Brain microvascular endothelial cell (primary cell): ENCODE data around the gene EVI2B.
"Not testable (repeated sequence)": the region's sequence is repeated elsewhere in the genome, so short reads cannot be mapped to it uniquely, and the experiment has no call there.

Experiments used
- DNase-seq: peaks from one replicate; pipeline ENCODE4 v3.0.0-alpha.2; 2020
- H3K27ac ChIP-seq: fragments of 250-450 bp; sonication (Bioruptor Pico); 2 replicates; pipeline ENCODE4 v1.5.1; 2020; ENCODE audit warnings: mild to moderate bottlenecking, moderate library complexity
- H3K27me3 ChIP-seq: fragments of 250-450 bp; sonication (Bioruptor Pico); replicated peaks from 2 replicates; pipeline ENCODE4 v1.5.1; 2020; ENCODE audit warnings: mild to moderate bottlenecking
- H3K36me3 ChIP-seq: fragments of 250-450 bp; sonication (Bioruptor Pico); replicated peaks from 2 replicates; pipeline ENCODE4 v1.5.1; 2020; ENCODE audit warnings: mild to moderate bottlenecking
- H3K4me3 ChIP-seq: 2 replicates; pipeline ENCODE4 v1.5.1; 2011; ENCODE audit warnings: low read depth, mild to moderate bottlenecking, control low read depth, low read length, moderate library complexity
- in situ Hi-C: cut with HindIII; loops from 2 replicates; pipeline ENCODE4 v1.10.0; 2017; ENCODE audit warnings: low sequenced_read_pairs, low pct_ligation_motif_present
- TF ChIP-seq, protein P1 (sequence below): IDR thresholded peaks from 2 replicates; pipeline ENCODE4 v1.5.1; 2011; ENCODE audit warnings: low read depth, mild to moderate bottlenecking, moderate library complexity, low read length, control low read depth, inconsistent platforms; ENCODE audit errors: missing control alignments

EVI2B gene

GRCh38 chr17:31314782-31315100 is 887 bp upstream of the EVI2B start:
- H3K36me3 ChIP-seq, result no peaks in the 10 kb centered on the region
- H3K4me3 ChIP-seq, result no peak overlapping the region
- in situ Hi-C loops, result no loop called here
- no peak for DNase-seq
- TF ChIP-seq, protein P1, sequence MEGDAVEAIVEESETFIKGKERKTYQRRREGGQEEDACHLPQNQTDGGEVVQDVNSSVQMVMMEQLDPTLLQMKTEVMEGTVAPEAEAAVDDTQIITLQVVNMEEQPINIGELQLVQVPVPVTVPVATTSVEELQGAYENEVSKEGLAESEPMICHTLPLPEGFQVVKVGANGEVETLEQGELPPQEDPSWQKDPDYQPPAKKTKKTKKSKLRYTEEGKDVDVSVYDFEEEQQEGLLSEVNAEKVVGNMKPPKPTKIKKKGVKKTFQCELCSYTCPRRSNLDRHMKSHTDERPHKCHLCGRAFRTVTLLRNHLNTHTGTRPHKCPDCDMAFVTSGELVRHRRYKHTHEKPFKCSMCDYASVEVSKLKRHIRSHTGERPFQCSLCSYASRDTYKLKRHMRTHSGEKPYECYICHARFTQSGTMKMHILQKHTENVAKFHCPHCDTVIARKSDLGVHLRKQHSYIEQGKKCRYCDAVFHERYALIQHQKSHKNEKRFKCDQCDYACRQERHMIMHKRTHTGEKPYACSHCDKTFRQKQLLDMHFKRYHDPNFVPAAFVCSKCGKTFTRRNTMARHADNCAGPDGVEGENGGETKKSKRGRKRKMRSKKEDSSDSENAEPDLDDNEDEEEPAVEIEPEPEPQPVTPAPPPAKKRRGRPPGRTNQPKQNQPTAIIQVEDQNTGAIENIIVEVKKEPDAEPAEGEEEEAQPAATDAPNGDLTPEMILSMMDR, result no peak
- H3K27me3 ChIP-seq, result no peaks in the 10 kb centered on the region
- peak overlapping the region; percentile 2 for H3K27ac ChIP-seq

DNA sequence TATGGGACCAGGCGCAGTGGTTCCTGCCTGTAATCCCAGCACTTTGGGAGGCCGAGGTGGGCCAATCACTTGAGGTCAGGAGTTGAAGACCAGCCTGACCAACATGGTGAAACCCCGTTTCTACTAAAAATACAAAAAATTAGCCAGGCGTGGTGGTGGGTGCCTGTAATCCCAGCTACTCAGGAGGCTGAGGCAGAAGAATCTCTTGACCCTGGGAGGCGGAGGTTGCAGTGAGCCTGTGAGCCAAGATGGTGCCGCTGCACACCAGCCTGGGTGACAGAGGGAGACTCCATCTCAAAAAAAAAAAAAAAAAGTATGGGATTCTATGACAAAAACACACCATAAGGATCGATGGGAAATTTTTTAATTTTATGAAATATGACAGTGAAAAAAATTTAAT is 1.6 kb downstream of the EVI2B start:
- H3K36me3 ChIP-seq, H3K4me3 ChIP-seq, in situ Hi-C loops, H3K27ac ChIP-seq, DNase-seq, H3K27me3 ChIP-seq: not testable (repeated sequence)

DNA sequence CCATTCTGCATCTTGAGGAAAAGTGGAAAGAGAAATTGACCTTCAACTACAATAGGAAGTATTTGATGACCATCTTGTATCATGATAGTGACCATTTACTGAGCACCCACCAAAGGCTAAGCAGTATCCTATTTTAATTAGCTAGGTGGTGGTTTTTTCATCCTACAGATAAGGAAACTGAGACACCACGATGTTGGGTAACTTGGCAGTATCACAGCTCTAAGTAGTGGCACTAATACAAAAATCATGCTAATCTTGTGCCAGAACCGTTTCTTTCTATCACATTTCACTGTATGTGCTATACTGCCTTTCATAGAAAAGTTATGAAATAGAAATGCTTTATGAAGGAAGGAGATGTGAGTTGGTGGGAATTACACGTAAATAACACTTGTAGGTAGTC is 2.3 kb downstream of the EVI2B start:
- no peak overlapping the region for H3K27ac ChIP-seq
- H3K27me3 ChIP-seq, result no peaks in the 10 kb centered on the region
- TF ChIP-seq, protein P1, result no peak
- no peak overlapping the region for H3K4me3 ChIP-seq
- DNase-seq, result no peak
- in situ Hi-C loops, result no loop called here
- no peaks in the 10 kb centered on the region for H3K36me3 ChIP-seq

DNA sequence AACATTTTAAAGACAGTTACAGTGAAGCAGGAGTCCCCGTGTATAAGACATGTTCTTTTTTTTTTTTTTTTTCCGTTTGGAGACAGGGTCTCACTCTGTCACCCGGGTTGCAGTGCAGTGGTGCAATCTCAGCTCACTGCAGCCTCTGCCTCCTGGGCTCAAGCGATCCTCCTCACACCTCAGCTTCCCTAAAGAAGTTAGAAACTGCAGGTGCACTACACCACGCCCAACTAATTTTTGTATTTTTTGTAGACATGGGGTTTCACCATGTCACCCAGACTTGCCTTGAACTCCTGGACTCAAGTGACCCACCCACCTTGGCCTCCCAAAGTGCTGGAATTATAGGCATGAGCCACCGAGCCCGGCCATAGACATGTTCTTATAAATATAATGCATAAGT is 3.0 kb downstream of the EVI2B start:
- Histone ChIP-seq H3K27me3 (no peaks in the 10 kb centered on the region), H3K36me3 (no peaks in the 10 kb centered on the region), H3K27ac (no peak overlapping the region), H3K4me3 (no peak overlapping the region)
- TF ChIP-seq, protein P1, result no peak
- in situ Hi-C loops, result no loop called here
- DNase-seq, result no peak

DNA sequence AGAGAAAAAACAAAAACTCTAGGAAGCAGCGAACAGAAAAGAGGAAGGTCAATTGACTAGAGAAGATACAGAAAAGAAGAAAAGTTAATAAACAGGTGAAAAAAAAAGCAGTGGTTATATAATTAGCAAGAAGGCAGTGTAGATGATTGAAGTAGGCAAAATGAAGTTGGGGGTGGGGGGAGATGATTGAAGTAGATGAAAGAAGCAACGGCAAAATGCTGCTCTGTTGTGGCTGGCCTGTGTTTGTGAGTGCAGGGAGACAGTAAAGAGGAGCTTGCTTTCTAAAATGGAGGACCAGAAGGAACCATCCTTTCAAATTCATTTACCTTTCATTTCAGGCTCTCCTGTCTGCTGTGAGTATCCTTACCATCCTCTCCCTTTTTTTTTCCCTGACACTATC is 3.6 kb downstream of the EVI2B start:
- no peaks in the 10 kb centered on the region for H3K36me3 ChIP-seq
- no peaks in the 10 kb centered on the region for H3K27me3 ChIP-seq
- TF ChIP-seq, protein P1, result no peak
- no peak for DNase-seq
- H3K27ac ChIP-seq, result no peak overlapping the region
- H3K4me3 ChIP-seq, result no peak overlapping the region
- in situ Hi-C loops, result no loop called here

DNA sequence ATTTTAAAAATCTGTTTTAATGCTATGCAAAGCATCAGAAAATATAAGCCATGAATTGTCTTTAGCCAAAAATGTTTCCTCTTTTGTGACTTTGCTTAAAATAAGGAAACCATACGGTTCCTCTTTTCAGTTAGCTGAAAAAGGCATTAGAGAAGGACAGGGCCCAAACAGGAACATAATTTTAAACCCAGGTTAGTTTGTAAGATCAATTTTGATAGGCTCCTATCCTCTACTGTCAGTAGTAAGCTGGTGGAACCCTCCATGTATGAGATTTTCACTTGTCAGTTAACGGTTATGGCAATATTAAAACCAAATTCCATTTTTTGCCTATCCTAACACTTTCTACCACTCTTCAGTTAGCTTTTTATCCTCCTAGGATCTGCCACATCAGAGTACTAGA is 4.3 kb downstream of the EVI2B start:
- in situ Hi-C loops, result no loop called here
- Histone ChIP-seq H3K27me3 (no peaks in the 10 kb centered on the region), H3K4me3 (no peak overlapping the region), H3K36me3 (no peaks in the 10 kb centered on the region), H3K27ac (no peak overlapping the region)
- DNase-seq, result no peak
- TF ChIP-seq, protein P1, result no peak
